Colon (tissue), 2 donors: Measurements from ENCODE around the gene MEI4.
"Not testable (repeated sequence)": the region's sequence is repeated elsewhere in the genome, so short reads cannot be mapped to it uniquely, and the experiment has no call there.

Source experiments
- FAIRE-seq: peaks from 2 replicates; lab custom pipeline; 2012; peaks lifted over from hg19 to GRCh38; lab: Jason Lieb, UNC
- donor health status: control.
- donor health status: control.

Gene MEI4

GRCh38 chr6:77816766-77817270 lies 164.0 kb downstream of the MEI4 start:
- FAIRE-seq: no peak

GRCh38 chr6:77822265-77822664 lies 169.4 kb downstream of the MEI4 start:
- no peak for FAIRE-seq

- FAIRE-seq: no peak
Measured at GRCh38 chr6:77825204-77825603, 172.4 kb downstream of the MEI4 start.

GRCh38 chr6:77829736-77830135 lies 176.9 kb downstream of the MEI4 start:
- no peak for FAIRE-seq

- FAIRE-seq: not testable (repeated sequence)
Measured at GRCh38 chr6:77833749-77834148, 180.9 kb downstream of the MEI4 start.

- no peak for FAIRE-seq
Measured at GRCh38 chr6:77834591-77834996, 181.8 kb downstream of the MEI4 start.

- no peak for FAIRE-seq
Measured at GRCh38 chr6:77837034-77837784, 184.4 kb downstream of the MEI4 start.

GRCh38 chr6:77839292-77839691 lies 186.5 kb downstream of the MEI4 start:
- no peak for FAIRE-seq

- FAIRE-seq: no peak
Measured at GRCh38 chr6:77844822-77845221, 192.0 kb downstream of the MEI4 start.

GRCh38 chr6:77853401-77853800 lies 200.6 kb downstream of the MEI4 start:
- no peak for FAIRE-seq

- no peak for FAIRE-seq
Measured at GRCh38 chr6:77856391-77856790, 203.6 kb downstream of the MEI4 start.

GRCh38 chr6:77857421-77857820 lies 204.6 kb downstream of the MEI4 start:
- no peak for FAIRE-seq

GRCh38 chr6:77876300-77876699 lies 223.5 kb downstream of the MEI4 start:
- FAIRE-seq: no peak

- no peak for FAIRE-seq
Measured at GRCh38 chr6:77879527-77879926, 226.7 kb downstream of the MEI4 start.

GRCh38 chr6:77880501-77880900 lies 227.7 kb downstream of the MEI4 start:
- FAIRE-seq: no peak

- FAIRE-seq: no peak
Measured at GRCh38 chr6:77883851-77884250, 231.0 kb downstream of the MEI4 start.

GRCh38 chr6:77893391-77893790 lies 240.6 kb downstream of the MEI4 start:
- no peak for FAIRE-seq

- FAIRE-seq: no peak
Measured at GRCh38 chr6:77906070-77906469, 253.2 kb downstream of the MEI4 start.

- FAIRE-seq: no peak
Measured at GRCh38 chr6:77910826-77911225, 258.0 kb downstream of the MEI4 start.

GRCh38 chr6:77926198-77926751 lies 273.4 kb downstream of the MEI4 start:
- FAIRE-seq: no peak

- FAIRE-seq: no peak
Measured at GRCh38 chr6:77930382-77930781, 277.5 kb downstream of the MEI4 start.

GRCh38 chr6:77930952-77931351 lies 278.1 kb downstream of the MEI4 start:
- FAIRE-seq: no peak

- FAIRE-seq: no peak
Measured at GRCh38 chr6:77962070-77962469, 309.2 kb downstream of the MEI4 start.

- FAIRE-seq: peak; percentile 97
Measured at GRCh38 chr6:77965449-77965848, 312.6 kb downstream of the MEI4 start.
